ENCODE data around the gene FBLN5.
"Not testable (repeated sequence)": the region's sequence is repeated elsewhere in the genome, so short reads cannot be mapped to it uniquely, and the experiment has no call there.

Gene FBLN5

DNA sequence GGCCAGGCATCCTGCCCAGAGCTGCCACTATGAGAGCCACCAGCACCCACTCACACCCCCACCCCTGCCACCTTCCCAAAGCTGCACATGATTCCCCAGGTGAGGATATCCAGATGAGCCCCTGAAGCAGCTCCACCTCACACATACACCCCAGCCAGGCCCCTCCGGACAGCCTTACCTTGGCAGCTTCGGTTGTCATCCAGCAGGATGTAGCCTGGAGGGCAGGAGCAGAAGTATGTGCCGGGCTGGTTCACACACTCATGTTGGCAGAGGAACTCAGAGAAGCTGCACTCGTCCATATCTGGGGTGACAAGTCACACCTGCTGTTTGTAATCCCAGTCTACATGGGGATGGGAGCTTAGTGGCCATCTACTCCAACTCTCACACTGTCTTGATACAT is 64.7 kb downstream of the FBLN5 start:
- DNase-seq: no peak

DNA sequence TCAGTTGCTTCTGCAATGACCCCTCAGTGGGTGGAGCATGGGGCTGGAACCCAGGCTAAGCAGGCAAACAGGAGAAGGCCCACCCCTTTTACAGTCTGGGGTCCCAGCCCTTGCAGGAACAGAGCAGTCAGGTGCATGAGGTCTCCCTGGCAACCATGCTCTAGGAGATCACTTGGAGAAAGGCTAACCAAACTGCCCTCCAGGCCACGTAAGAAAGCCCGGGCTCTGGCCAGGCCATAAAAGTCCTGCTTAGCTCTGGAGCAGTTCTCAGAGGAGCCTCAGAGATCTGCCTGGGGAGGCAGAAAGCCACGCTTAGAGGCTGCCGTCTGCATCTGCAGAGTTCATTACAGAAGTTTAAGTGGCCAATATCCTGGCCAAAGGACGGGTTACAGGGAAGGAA is 65.1 kb downstream of the FBLN5 start:
- DNase-seq: no peak

DNA sequence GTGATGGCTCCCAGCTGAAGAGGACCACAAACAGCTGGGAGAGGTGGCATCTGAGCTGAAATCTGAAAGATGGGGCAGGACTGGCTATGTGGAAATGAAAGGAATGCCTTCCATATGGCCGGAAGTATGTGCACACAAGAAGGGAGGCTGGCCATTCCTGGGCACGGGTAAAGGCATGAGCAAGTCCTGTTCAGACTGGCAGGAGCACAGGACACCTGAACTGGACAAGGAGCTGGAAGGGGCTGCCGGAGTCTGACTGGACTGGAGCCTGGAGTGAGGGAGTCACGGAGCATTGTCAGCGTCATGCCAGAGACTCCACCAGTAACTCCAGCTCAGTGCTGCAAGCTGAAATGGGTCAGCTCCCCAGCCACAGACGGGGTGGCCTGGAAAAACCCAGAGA is 68.3 kb downstream of the FBLN5 start:
- no peak for DNase-seq

DNA sequence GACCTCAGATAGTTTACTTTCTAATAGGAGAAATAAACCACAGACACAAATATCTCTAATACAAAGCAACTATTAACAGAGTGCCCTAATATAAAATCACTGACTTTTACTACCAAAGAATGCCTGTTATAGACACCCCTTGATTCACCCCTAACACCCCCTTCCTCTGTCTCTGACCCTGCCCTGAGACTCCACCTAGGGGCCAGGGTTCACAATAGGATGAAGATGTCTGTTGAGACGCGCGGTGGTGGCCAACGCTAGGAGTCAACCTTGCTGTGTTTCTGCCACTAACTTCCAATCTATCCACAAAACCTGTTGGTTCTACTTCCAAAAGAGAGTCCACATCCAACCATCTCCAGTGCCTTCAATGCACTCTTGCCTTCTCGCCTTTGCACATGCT is 69.2 kb downstream of the FBLN5 start:
- no peak for DNase-seq

DNA sequence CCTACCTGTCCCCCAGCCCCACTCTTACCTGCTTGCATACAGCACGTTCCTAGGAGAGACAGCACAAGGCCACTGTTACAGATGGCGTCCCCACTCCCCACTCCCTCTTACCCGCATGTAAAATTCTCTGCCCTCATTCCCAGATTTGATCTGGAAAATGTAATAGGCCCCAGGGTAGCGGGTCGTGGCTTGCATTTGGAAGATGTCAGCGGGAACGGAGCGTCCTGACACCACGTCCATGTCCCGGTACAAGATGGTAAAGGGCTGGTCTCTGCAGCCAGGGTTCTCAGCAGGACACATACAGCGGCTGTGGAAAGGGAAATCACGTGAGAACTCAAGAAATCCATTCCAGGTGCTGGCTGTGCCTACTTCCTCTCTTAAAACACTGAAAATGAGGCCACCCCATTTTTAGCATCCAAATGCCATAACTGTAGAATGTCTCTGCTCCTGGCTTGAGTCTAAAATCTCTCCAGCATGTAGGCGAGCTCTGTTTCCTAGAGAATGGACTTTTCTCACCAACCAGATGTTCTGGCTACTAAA is 70.0 kb downstream of the FBLN5 start:
- no peak for DNase-seq

DNA sequence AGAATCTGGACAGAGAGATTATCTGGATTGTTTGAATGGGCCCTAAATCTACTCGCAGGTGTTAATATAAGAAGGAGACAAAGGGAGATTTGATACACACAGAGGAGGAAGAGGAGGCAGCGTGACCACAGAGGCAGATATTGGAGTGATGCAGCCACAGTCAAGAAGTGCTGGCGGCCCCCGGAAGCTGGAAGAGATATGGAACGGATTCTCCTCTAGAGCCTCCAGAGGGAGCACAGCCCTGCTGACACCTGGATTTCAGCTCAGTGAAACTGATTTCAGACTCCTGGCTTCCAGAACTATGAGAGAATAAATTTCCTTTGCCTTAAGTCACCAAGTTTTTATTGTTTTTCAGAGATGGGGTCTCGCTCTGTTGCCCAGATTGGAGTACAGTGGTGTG is 71.0 kb downstream of the FBLN5 start:
- DNase-seq: no peak

DNA sequence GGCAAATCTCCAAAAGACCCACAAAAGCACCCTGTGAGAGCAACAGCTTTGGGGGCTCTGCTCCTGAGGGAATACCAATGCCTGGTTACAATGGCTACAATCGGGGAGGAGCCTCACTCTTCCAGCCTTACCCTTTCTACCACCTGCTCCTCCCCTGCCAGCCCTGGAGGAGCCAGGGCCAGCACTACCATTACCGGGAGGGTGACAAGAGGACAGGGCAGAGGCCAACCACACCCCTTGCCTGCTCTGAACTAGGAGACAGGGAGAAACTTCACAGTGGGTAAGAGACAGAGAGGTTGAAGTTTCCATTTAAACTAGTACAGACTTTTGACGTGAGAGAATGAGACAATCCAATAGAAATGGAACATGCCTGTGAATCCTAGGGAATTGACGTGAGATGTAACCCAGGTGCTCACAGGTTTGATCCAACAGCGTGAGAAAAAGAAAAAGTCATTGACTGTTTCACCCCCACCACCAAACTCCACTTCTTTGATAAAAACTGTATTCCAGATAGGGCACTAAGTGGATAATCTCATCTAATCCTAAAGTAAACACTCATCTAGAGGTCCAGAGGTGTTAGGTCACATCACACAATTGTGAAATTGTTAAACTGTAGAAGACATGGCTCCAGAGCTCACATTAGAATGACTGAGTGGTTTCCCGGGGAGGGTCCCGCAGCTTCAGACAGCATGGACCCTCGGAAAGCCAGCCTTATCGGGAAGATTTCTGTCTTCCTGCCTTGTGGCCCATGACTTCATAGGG is 71.8 kb downstream of the FBLN5 start:
- DNase-seq: no peak

DNA sequence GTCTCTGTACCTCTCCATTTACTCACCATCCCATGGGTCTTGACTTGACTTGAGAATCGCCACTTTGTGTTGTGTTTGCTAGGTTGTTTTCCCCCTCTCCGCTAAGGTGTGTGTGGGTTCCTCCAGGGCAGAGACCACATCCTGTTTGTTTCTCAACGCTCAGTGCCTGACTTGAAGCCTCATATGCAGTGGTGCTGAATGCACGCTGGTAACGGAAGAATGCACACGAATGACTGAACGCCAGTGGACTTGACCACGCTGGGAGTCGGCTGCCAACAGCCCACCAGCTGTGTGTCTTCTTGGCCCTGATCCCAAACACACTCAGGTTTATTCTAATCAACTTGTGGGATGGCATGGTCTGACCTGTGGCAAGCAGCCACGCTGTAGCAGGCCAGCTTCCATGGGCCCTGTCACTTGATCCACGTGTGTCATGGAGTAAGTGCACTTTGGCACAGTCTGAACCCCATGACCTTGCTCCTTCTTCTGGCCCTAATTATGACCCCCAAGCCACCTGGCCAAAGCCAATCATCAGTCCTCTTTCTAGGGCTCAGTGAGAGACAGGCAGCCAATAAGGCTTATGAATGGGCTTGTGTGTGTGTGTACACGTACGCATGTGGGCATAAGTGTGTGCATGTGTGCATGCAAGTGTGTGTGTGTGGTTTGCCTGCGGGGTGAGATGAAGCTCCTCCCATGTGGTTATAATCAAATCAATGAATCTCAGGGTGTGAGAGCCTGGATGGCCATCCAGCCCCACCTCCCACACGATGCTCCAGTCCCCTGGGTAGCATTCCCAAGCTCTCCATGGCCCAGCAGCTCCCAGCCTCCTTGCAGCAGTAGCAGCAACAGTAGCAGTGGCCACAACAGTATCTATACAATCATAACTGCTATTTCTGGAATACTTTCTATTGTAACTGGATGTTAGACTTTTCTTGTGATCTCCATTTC is 73.8 kb downstream of the FBLN5 start:
- peak; percentile 29 for DNase-seq

DNA sequence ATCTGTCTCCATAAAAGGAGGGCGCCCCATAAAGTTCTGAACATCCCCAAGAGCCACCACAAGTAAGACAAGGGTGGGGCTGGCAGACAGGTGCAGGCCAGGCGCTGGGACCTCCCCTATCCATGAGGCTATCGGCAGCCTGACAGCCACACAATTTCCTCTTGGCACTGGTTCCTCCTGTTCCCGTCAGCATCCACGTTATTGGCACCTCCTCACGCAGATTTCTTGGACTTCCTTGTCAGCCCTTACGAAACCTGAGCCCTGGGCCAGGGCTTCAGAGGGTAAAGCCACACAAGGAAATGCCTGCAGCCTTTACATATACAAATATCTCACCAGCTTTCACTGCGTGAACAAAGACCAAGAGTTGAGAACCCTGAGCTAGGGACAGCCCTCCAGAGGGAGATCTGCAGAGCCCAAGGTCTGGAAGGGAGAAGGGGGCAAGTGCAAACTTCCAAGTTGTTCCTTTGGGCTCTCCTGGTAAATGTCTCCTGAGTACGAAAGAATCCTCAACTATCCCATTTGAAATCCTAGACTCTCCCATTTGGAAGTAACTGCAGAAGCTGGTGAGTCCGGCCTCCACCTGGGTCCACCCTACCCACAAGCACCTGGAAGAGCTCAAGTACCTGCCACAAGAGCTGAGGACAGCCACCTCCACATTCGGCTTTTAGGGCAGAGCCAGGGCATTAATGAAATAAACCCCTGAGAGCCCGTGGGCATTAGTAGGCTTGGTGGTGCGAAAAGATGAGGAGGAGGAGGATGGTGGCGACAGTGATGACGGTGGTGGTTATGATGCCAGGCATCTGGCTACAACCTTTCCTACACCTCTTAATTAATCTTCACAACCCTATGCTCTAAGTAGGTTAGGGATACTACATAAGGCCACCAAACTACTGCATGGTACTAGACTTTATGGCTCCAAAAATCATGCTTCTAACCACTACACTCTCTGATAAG is 74.7 kb downstream of the FBLN5 start:
- DNase-seq: no peak

DNA sequence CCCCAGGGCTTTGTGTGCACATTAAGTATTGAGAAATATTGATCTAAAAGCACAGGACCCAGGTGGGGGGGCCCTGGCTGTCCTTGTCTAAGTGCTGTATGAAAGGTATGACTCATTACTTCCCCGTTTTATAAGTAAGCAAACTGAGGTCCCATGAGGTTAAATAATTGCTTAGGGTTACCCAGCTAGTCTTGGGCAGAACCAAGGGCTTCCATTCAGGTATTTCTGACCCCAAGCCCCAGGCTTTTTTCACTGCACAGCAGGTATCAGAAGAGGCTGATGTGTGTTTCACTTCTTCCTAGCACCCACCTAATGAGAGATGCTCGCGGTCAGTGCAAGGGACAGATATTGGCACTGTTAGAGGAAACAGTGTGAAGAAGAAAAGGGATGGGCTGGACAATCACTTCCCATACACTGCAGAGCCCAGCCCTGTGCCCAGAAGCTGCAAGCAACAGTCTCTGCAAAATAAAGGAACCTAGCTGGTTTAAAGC is 75.4 kb downstream of the FBLN5 start:
- DNase-seq: no peak

DNA sequence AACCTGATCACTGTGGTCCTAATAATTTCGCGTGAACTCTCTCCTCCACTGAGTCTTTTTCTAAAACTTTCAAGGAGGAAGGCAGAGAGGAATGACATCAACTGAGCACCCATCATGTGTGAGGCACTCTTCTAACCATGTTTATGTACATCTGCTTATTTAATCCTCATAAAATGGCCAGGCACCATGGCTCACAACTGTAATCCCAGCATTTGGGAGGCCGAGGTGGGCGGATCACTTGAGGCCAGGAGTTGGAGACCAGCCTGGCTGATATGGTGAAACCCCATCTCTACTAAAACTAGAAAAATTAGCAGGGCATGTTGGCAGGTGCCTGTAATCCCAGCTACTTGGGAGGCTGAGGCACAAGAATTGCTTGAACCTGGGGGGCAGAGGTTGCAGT is 76.1 kb downstream of the FBLN5 start:
- DNase-seq: not testable (repeated sequence)

DNA sequence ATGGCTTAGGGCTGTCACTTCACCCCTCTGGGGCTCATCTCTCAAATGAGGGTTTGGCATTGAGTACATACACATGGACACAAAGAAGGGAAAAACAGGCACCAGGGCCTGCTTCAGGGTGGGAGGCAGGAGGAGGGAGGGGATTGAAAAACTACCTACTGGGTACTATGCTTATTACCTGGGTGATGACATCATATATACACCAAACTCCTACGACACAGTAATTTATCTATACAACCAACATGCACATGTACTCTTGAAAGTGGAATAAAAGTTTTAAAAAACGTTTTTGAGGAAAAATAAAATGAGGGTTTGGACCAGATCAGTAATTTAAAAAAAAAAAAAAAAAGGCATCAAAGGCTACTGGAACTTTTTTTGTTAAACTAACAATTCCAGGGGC is 76.6 kb downstream of the FBLN5 start:
- DNase-seq: no peak

DNA sequence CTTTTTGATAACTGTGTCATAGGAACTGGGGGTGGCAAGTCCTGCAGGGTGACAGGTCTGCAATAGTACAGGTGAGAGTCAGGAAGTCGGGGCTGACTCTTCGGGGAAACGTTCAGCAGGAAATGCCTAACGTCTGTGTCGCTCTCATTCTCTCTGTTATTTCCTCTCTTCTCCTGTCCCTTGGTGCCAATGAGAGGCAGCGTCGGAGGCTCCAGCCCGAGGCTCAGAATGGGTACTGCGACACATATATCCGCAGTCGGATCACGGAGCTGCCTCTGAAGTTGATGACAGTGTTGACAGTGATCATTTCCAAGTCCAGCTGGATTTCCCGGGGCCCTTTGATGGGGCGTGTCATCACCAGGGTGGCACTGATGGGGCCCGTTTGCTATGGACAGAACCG is 77.5 kb downstream of the FBLN5 start:
- no peak for DNase-seq

DNA sequence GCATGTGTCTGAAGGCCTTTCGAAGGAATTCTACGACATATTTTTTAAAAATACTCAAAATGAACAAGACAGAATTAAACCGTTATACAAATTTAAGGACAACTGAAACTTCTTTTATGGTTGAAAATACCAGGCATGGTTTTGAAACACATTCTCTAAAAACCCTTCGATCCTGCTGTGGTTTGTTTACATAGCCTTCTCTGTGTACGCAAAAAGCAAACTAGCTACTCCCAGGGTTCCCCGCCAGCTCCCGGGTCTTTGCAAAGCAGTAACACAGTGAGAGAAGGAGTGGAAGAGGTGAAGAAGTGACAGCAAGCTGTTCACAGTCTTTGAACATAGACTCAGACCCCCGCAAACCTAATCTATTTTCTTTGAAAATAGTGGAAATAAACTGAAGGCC is 77.9 kb downstream of the FBLN5 start:
- DNase-seq: no peak

DNA sequence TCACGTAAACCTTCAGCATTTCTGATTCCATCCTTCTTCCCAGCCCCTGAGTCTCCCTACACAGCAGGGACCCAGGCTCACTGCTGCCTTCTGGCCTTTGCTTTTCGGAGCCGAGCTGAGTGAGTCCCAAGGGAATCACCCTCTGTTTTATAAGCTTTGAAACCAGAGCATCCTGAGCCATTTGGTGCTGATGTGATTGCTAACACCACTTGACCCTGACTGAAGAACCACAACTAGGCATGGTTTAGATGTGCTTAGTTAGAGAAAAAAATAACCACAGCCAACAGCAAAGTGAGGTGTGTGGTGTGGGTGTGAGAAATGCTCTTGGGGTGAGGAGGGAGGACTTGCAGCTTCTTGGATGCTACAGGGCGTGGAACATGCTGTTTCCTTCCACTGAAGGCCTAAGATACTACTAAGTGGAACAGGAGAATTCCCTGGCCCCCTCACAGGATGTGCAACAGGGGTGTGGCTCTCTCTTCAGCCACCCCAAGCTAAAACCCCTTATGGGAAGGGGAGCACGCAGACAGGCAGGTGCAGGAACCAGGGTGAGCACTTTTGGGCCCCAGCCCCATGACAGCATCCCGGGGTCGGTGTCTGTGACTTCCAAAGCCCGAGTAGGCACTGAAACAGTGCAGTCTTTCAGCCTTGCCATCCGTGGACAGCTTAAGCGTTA is 80.0 kb downstream of the FBLN5 start, which contains the start of gene TC2N:
Gene TC2N (minus strand): TSS at position 221 of the 673 bp plus-strand sequence. CDS start 53,767 bp downstream, outside the sequence.
- no peak for DNase-seq

DNA sequence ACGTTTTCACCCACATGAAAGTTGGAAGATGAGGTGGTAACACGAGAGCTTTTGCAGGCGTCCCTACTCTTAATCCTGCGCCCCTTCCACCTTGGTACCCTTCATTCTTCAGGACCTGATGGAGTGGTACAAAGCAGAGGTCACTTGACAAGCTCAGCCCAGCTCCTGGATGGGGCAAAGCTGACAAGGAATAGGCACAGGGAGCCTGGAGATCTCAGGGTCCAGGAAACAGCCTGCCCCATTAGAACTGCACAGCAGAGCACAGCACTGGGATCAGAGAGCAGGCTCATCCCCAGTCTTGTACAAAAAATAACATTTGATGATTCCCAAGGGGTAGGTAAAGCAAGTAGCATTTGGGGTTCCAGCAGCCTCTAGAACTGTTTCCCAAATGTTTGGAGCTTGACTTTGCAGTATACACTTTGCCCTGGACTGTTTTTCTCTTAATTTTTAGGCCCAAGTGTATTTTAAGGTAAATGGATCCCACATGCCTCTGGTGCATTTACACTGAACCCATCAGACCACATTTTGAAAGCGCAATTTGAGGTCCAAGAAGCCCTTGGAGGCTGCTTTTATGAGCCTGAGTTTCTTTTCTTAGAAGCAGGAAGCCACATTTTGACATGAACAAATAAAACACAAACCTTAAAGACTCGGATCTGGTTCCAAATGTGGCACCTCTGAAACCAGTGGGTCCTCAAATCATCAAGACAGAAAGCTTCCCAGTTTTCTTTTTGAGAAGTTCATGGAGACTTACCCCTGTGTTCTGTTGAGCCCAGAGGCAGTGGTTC is 80.8 kb downstream of the FBLN5 start:
- no peak for DNase-seq

DNA sequence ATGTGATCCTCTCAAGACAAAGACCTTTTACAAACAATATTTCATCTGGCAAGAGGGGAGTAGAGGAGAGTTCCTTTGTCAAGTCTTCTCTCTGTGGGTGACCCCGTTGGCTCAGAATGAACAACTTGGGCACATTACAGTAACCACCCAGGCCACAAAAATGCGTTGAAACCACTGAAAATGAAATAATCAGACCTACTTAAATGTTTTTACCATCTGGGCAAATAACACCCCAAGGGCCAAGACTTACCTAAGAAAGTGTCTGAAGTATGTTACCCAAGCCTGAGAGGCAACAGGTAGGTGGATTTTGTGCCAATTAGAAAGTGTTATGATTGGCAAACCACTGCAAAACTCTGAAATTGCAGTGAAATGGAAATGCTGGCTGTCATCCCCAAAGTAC is 81.4 kb downstream of the FBLN5 start:
- DNase-seq: no peak

DNA sequence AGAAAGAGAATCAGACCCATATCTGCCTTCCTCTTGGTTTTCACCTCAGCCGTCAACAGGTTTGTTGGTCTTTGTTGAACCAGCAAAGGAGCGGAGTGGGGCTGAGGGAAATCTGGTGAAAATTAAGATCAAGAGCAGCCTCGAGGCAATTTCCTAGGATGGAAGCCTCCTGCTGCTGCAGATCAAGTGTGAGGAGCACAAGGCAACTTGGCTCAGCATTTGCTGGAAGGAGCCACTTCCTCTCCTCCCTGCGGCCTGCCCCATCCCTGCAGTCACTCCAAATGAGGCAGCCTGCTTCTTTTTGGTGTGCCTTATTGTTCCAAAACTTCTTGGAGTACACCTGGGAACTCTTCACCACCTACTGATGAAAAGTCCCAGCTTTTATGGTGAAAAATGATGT is 85.1 kb downstream of the FBLN5 start:
- no peak for DNase-seq

DNA sequence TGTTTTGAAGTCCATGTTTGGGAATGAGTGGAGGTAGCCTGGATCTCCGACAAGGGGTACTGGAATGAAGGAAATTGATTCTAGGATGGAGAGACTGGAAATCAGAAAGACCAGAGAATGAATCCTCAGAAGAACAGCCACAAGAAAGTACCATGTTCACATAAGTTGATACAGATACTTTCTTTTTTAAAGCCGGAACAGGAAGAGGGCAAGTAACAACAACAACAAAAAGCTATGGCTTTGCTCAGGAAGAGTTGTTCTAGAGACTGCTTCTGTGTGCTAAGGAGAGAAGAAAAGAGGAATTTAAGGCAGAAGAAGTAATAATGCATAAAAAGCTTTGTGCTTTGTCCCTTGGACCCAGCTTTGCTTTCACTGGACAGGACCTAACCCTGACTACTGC is 86.4 kb downstream of the FBLN5 start:
- DNase-seq: no peak

DNA sequence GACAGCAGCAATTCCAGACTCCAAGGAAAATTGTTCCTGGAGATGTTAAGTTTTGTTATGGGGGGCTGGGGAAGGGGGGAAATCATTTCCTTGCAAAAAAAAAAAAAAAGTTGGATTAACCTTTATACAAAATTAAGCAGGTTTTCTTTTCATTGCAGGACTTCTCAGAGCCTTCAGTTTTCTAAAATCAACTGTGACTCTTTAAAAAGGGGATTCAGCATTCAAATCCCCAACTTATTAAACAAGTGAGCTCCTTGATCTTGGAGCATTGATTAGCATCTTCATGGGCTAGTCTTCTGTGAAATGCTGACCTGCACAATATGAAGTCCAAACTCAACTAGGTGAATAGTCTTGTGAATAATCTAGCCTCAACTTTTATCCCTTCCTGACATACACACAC is 87.3 kb downstream of the FBLN5 start:
- DNase-seq: no peak

Data from KG1 (cell line).